ENCODE results near the gene IL31RA. TPM values are rescaled to one million over a fixed set of nuclear protein-coding genes. Genes with fewer than 3 reads are reported as not detected.

IL31RA gene
- total RNA-seq, 4 donors from 2014 or later: 0.29 TPM; not detected in 3

GRCh38 chr5:55856516-55857246 lies 5.5 kb downstream of the IL31RA start:
- in situ Hi-C loops (cut with MboI; ENCODE audit: low sequenced_read_pairs in 4 of 4) (no loop called here), intact Hi-C loops (cut with DNase I; ENCODE audit: low total_unique reads) (no loop called here)
- DNase-seq: no peak
- TF ChIP-seq POLR2A (IDR thresholded peaks at IDR 0.05): no peak
- TF ChIP-seq, protein P1, sequence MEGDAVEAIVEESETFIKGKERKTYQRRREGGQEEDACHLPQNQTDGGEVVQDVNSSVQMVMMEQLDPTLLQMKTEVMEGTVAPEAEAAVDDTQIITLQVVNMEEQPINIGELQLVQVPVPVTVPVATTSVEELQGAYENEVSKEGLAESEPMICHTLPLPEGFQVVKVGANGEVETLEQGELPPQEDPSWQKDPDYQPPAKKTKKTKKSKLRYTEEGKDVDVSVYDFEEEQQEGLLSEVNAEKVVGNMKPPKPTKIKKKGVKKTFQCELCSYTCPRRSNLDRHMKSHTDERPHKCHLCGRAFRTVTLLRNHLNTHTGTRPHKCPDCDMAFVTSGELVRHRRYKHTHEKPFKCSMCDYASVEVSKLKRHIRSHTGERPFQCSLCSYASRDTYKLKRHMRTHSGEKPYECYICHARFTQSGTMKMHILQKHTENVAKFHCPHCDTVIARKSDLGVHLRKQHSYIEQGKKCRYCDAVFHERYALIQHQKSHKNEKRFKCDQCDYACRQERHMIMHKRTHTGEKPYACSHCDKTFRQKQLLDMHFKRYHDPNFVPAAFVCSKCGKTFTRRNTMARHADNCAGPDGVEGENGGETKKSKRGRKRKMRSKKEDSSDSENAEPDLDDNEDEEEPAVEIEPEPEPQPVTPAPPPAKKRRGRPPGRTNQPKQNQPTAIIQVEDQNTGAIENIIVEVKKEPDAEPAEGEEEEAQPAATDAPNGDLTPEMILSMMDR (IDR thresholded peaks at IDR 0.05 in 4 of 5, conservative IDR thresholded peaks at IDR 0.05 in 1 of 5): no peak
- Histone ChIP-seq H3K27ac (no peak overlapping the region), H3K27me3 (no peaks in the 10 kb centered on the region), H3K9me3 (no peaks in the 10 kb centered on the region), H3K4me1 (no peaks in the 10 kb centered on the region), H3K36me3 (no peaks in the 10 kb centered on the region), H3K4me3 (no peak overlapping the region)
- no peak for ATAC-seq

DNA sequence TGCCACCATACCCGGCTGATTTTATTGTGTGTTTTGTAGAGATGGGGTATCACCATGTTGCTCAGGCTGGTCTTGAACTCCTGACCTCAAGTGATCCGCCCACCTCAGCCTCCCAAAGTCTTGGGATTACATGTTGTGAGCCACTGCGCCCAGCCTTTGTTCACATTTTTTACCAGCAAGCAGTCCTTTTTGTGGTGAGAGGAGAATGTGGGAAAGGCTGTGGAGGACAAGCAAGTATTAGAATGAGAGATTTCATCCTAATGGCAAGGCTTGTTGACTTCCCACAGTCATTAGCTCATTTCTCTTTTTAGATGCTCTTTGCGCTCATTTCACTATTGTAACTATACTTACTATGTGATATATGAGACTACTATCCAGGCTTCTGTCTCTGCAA lies 6.1 kb downstream of the IL31RA start:
- no peak for TF ChIP-seq POLR2A (IDR thresholded peaks at IDR 0.05)
- TF ChIP-seq, protein P1 (IDR thresholded peaks at IDR 0.05 in 4 of 5, conservative IDR thresholded peaks at IDR 0.05 in 1 of 5): no peak
- no peak for DNase-seq
- H3K4me3 ChIP-seq: no peak overlapping the region
- ATAC-seq: no peak
- H3K27ac ChIP-seq: no peak overlapping the region
- no peaks in the 10 kb centered on the region for H3K36me3 ChIP-seq
- H3K4me1 ChIP-seq: no peaks in the 10 kb centered on the region
- in situ Hi-C loops (cut with MboI; ENCODE audit: low sequenced_read_pairs in 4 of 4) (no loop called here), intact Hi-C loops (cut with DNase I; ENCODE audit: low total_unique reads) (no loop called here)
- no peaks in the 10 kb centered on the region for H3K27me3 ChIP-seq
- H3K9me3 ChIP-seq: no peaks in the 10 kb centered on the region

GRCh38 chr5:55858104-55858503 lies 6.9 kb downstream of the IL31RA start:
- Histone ChIP-seq H3K27ac (no peak overlapping the region), H3K36me3 (no peaks in the 10 kb centered on the region), H3K4me3 (no peak overlapping the region), H3K9me3 (no peaks in the 10 kb centered on the region), H3K27me3 (no peaks in the 10 kb centered on the region), H3K4me1 (no peaks in the 10 kb centered on the region)
- intact Hi-C loops (cut with DNase I; ENCODE audit: low total_unique reads): no loop called here
- ATAC-seq (no peak), DNase-seq (no peak)
- TF ChIP-seq, protein P1 (IDR thresholded peaks at IDR 0.05 in 4 of 5, conservative IDR thresholded peaks at IDR 0.05 in 1 of 5): no peak
- TF ChIP-seq POLR2A (IDR thresholded peaks at IDR 0.05): no peak
- in situ Hi-C loops (cut with MboI; ENCODE audit: low sequenced_read_pairs in 4 of 4): no loop called here

DNA sequence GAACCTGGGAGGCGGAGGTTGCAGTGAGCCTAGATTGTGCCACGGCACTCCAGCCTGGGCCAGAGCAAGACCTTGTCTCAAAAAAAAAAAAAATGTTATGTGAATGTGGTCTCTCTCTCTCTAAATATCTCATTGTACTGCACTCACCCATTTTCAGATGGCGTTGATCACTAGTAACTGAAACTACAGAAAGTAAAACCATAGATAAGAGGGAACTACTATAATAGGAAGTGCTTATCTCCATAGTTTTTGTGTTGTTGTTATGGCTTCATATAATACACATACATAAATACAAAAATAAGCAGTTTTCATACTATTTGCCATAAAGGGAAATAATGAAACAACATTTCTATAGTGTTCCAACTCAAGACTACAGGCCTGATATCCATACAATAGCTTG lies 9.1 kb downstream of the IL31RA start:
- intact Hi-C loops (cut with DNase I; ENCODE audit: low total_unique reads) (no loop called here), in situ Hi-C loops (cut with MboI; ENCODE audit: low sequenced_read_pairs in 4 of 4) (no loop called here)
- Histone ChIP-seq H3K27me3 (no peaks in the 10 kb centered on the region), H3K9me3 (no peaks in the 10 kb centered on the region), H3K27ac (no peak overlapping the region), H3K4me3 (no peak overlapping the region), H3K36me3 (no peaks in the 10 kb centered on the region), H3K4me1 (no peaks in the 10 kb centered on the region)
- ATAC-seq (no peak), DNase-seq (no peak)
- TF ChIP-seq POLR2A (IDR thresholded peaks at IDR 0.05): no peak
- TF ChIP-seq, protein P1 (IDR thresholded peaks at IDR 0.05 in 4 of 5, conservative IDR thresholded peaks at IDR 0.05 in 1 of 5): no peak

DNA sequence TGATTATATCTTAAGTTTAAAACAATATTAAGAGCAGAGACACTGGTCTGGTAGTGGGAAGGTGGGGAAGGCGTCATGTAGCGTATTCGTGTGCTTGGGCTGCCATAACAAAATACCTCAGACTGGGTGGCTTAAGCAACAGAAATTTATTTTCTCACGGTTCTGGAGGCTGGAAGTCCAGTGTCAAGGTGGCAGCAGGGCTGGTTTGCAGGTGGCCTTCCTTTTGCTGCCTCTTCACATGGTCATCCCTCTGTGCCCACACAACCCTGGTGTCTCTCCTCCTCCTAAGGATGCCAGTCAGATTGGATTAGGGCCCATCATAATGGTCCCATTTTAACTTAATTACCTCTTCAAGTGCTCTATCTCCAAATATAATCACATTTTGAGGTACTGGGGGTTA lies 9.6 kb downstream of the IL31RA start:
- intact Hi-C loops (cut with DNase I; ENCODE audit: low total_unique reads): no loop called here
- Histone ChIP-seq H3K9me3 (no peaks in the 10 kb centered on the region), H3K27me3 (no peaks in the 10 kb centered on the region), H3K4me3 (no peak overlapping the region), H3K36me3 (no peaks in the 10 kb centered on the region), H3K27ac (no peak overlapping the region), H3K4me1 (no peaks in the 10 kb centered on the region)
- no peak for DNase-seq
- no peak for ATAC-seq
- in situ Hi-C loops (cut with MboI; ENCODE audit: low sequenced_read_pairs in 4 of 4): no loop called here
- no peak for TF ChIP-seq POLR2A (IDR thresholded peaks at IDR 0.05)
- TF ChIP-seq, protein P1 (IDR thresholded peaks at IDR 0.05 in 4 of 5, conservative IDR thresholded peaks at IDR 0.05 in 1 of 5): no peak
